H1 (cell line): ENCODE results near the gene TEX44. TPM values are rescaled to one million over a fixed set of nuclear protein-coding genes. Genes with fewer than 3 reads are reported as not detected.

ENCODE experiments used
- SIX5 ChIP-seq: IDR thresholded peaks from 2 replicates; pipeline ENCODE4 v1.6.1; 2011; ENCODE audit warnings: mild to moderate bottlenecking, low read depth, low read length
- SP2 ChIP-seq: IDR thresholded peaks from 2 replicates; pipeline ENCODE4 v1.6.1; 2012; ENCODE audit warnings: mild to moderate bottlenecking, low read length, inconsistent platforms
- TCF12 ChIP-seq: IDR thresholded peaks from 2 replicates; pipeline ENCODE4 v1.6.1; 2011; ENCODE audit warnings: low read depth, mild to moderate bottlenecking, low read length
- polyA plus RNA-seq, 7 experiments: library from polyadenylated mRNA; depleted of rRNA in 3 of 7; stranded (reverse) in 5 of 7; unstranded in 2 of 7; fragments of >200 nt in 5 of 7; fragments of 200-250 nt in 2 of 7; gene quantifications; 1 replicate in 5 of 7; 2 replicates in 1 of 7; 4 replicates in 1 of 7; pipeline versions ENCODE4 v1.2.1 to v1.2.3, GENCODE V29; 2011 to 2013; ENCODE audit warnings: missing spikeins in 2 of 7, mixed read lengths in 2 of 7
- total RNA-seq: library from RNA; stranded (reverse); fragmentation: NEBNext Ultra II Directional; extraction: Animal tissue kit (Norgen Biotek cat#: 25700); gene quantifications from 2 replicates; pipeline ENCODE4 v1.2.1, GENCODE V29; 2021

Gene TEX44
- total and polyA plus RNA-seq, 2 of the 8 experiments (the other 6 are each of a cell fraction or from before 2014, with no cell fraction given) = not detected

GRCh38 chr2:231611273-231612108, 18.8 kb downstream of the TEX44 start (continued):
- TF ChIP-seq SP2 = no peak
- TF ChIP-seq TCF12 = no peak
- no peak for TF ChIP-seq SIX5
